Mucosa of stomach (tissue), 1 donor: Measurements from ENCODE around the gene EIF4G2.

Source experiments
- H3K27me3 ChIP-seq: one replicate; pipeline ENCODE4 v1.7.0; 2013; ENCODE audit warnings: mild to moderate bottlenecking, low read length; ENCODE audit not compliant: control insufficient read depth, insufficient read depth
- H3K36me3 ChIP-seq: one replicate; pipeline ENCODE4 v1.7.0; 2013; ENCODE audit warnings: low read length; ENCODE audit not compliant: control insufficient read depth, insufficient read depth
- H3K4me1 ChIP-seq: one replicate; pipeline ENCODE4 v1.7.0; 2013; ENCODE audit warnings: mild to moderate bottlenecking, low read length; ENCODE audit not compliant: control insufficient read depth, insufficient read depth
- H3K4me3 ChIP-seq: one replicate; pipeline ENCODE4 v1.7.0; 2013; ENCODE audit warnings: low read length
- H3K9ac ChIP-seq: one replicate; pipeline ENCODE4 v1.7.0; 2013; ENCODE audit warnings: mild to moderate bottlenecking, low read length, moderate library complexity
- H3K9me3 ChIP-seq: one replicate; pipeline ENCODE4 v1.7.0; 2013; ENCODE audit warnings: mild to moderate bottlenecking, low read length, moderate library complexity; ENCODE audit not compliant: control insufficient read depth
- donor health status: Pancreatic carcinoma.

The EIF4G2 gene

GRCh38 chr11:10784232-10785145, 24.2 kb downstream of the EIF4G2 start:
- Histone ChIP-seq H3K27me3 (no peaks in the 10 kb centered on the region), H3K9me3 (no peaks in the 10 kb centered on the region), H3K36me3 (no peaks in the 10 kb centered on the region), H3K9ac (no peak overlapping the region), H3K4me1 (no peaks in the 10 kb centered on the region), H3K4me3 (no peak overlapping the region)

- Histone ChIP-seq H3K4me3 (no peak overlapping the region), H3K4me1 (no peaks in the 10 kb centered on the region), H3K36me3 (no peaks in the 10 kb centered on the region), H3K27me3 (no peaks in the 10 kb centered on the region), H3K9ac (no peak overlapping the region), H3K9me3 (no peaks in the 10 kb centered on the region)
Observed at GRCh38 chr11:10780040-10780439, 28.7 kb downstream of the EIF4G2 start.

- H3K4me1 ChIP-seq: no peaks in the 10 kb centered on the region
- no peaks in the 10 kb centered on the region for H3K36me3 ChIP-seq
- H3K9me3 ChIP-seq: no peaks in the 10 kb centered on the region
- H3K4me3 ChIP-seq: no peak overlapping the region
- H3K27me3 ChIP-seq: no peaks in the 10 kb centered on the region
- no peak overlapping the region for H3K9ac ChIP-seq
Observed at GRCh38 chr11:10779086-10779485, 29.6 kb downstream of the EIF4G2 start.

GRCh38 chr11:10778217-10778970, 30.3 kb downstream of the EIF4G2 start:
- no peak overlapping the region for H3K9ac ChIP-seq
- H3K4me1 ChIP-seq: no peaks in the 10 kb centered on the region
- no peaks in the 10 kb centered on the region for H3K9me3 ChIP-seq
- H3K27me3 ChIP-seq: no peaks in the 10 kb centered on the region
- no peak overlapping the region for H3K4me3 ChIP-seq
- H3K36me3 ChIP-seq: no peaks in the 10 kb centered on the region

- Histone ChIP-seq H3K9me3 (no peaks in the 10 kb centered on the region), H3K27me3 (no peaks in the 10 kb centered on the region), H3K9ac (no peak overlapping the region), H3K36me3 (no peaks in the 10 kb centered on the region), H3K4me1 (no peaks in the 10 kb centered on the region), H3K4me3 (no peak overlapping the region)
Observed at GRCh38 chr11:10777806-10778205, 30.9 kb downstream of the EIF4G2 start.

- Histone ChIP-seq H3K9ac (no peak overlapping the region), H3K4me1 (no peaks in the 10 kb centered on the region), H3K36me3 (no peaks in the 10 kb centered on the region), H3K27me3 (no peaks in the 10 kb centered on the region), H3K4me3 (no peak overlapping the region), H3K9me3 (no peaks in the 10 kb centered on the region)
Observed at GRCh38 chr11:10777393-10777793, 31.3 kb downstream of the EIF4G2 start.

GRCh38 chr11:10774811-10775210, 33.9 kb downstream of the EIF4G2 start:
- Histone ChIP-seq H3K9me3 (no peaks in the 10 kb centered on the region), H3K9ac (no peak overlapping the region), H3K4me3 (no peak overlapping the region), H3K27me3 (no peaks in the 10 kb centered on the region), H3K4me1 (no peaks in the 10 kb centered on the region), H3K36me3 (no peaks in the 10 kb centered on the region)

GRCh38 chr11:10771457-10771856, 37.3 kb downstream of the EIF4G2 start:
- Histone ChIP-seq H3K9ac (no peak overlapping the region), H3K36me3 (no peaks in the 10 kb centered on the region), H3K27me3 (no peaks in the 10 kb centered on the region), H3K4me3 (no peak overlapping the region), H3K9me3 (no peaks in the 10 kb centered on the region), H3K4me1 (no peaks in the 10 kb centered on the region)

GRCh38 chr11:10770626-10771254, 38.0 kb downstream of the EIF4G2 start:
- Histone ChIP-seq H3K4me3 (no peak overlapping the region), H3K9ac (no peak overlapping the region), H3K27me3 (no peaks in the 10 kb centered on the region), H3K4me1 (no peaks in the 10 kb centered on the region), H3K36me3 (no peaks in the 10 kb centered on the region), H3K9me3 (no peaks in the 10 kb centered on the region)

- H3K4me3 ChIP-seq: no peak overlapping the region
- no peak overlapping the region for H3K9ac ChIP-seq
- H3K36me3 ChIP-seq: no peaks in the 10 kb centered on the region
- no peaks in the 10 kb centered on the region for H3K27me3 ChIP-seq
- H3K9me3 ChIP-seq: no peaks in the 10 kb centered on the region
- H3K4me1 ChIP-seq: no peaks in the 10 kb centered on the region
Observed at GRCh38 chr11:10764412-10764811, 44.3 kb downstream of the EIF4G2 start.

GRCh38 chr11:10763766-10764165, 45.0 kb downstream of the EIF4G2 start:
- Histone ChIP-seq H3K4me3 (no peak overlapping the region), H3K9me3 (no peaks in the 10 kb centered on the region), H3K36me3 (no peaks in the 10 kb centered on the region), H3K4me1 (no peaks in the 10 kb centered on the region), H3K9ac (no peak overlapping the region), H3K27me3 (no peaks in the 10 kb centered on the region)

GRCh38 chr11:10762913-10763421, 45.8 kb downstream of the EIF4G2 start:
- no peak overlapping the region for H3K4me3 ChIP-seq
- H3K27me3 ChIP-seq: no peaks in the 10 kb centered on the region
- no peak overlapping the region for H3K9ac ChIP-seq
- H3K4me1 ChIP-seq: no peaks in the 10 kb centered on the region
- H3K9me3 ChIP-seq: no peaks in the 10 kb centered on the region
- no peaks in the 10 kb centered on the region for H3K36me3 ChIP-seq
